HG03575 (cell line): Measurements from ENCODE around the gene CITED4.

Experiments
- ATAC-seq: cut with Tn5 transposase; IDR thresholded peaks from one replicate; pipeline ENCODE4 v1.9.1; 2021; ENCODE audit not compliant: unreplicated experiment, insufficient number of reproducible peaks, low FRiP score; ENCODE audit errors: extremely low read depth

CITED4 gene

DNA sequence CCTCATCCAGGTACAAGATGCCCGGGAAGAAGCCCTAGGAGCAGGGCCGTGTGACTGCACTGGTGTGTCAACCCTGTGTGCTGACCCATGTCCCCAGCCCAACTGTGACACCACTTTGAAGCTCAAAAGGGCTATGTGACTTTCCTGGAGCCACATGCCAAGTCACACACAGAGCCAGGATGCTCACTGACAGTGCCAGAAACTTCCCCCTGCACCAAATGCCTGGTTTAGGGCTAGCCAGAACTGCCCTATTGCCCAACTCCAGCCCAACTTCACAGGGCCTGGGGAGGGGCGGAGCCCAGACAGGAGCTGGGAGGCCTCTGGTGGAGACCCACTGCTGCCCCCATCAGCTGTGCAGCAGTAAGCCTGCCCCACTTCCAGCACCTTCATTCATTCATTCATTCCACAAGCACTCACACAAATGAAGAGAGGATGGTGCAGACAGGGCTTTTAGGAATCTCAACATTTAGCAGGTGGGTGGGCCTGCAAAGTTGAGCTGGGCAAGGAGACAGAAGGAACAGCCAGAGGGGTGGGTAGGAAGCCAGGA is 41.8 kb downstream of the CITED4 start:
- no peak for ATAC-seq

DNA sequence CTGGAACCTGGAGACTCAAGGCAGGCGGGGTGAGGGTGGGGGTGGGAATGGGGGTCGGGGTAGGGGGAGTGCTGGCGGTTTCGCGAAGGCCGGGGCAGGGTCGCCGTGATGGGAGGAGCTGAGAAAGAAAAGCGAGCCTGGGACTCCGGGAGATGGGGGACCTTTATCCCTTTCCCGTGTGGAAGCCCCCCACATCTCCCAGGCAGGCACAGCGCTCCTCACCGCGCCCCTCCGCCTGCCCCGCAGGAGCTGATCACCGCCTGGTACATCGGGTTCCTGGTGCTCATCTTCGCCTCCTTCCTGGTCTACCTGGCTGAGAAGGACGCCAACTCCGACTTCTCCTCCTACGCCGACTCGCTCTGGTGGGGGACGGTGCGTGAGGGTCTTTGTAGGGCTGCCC is 43.1 kb downstream of the CITED4 start:
- no peak for ATAC-seq

DNA sequence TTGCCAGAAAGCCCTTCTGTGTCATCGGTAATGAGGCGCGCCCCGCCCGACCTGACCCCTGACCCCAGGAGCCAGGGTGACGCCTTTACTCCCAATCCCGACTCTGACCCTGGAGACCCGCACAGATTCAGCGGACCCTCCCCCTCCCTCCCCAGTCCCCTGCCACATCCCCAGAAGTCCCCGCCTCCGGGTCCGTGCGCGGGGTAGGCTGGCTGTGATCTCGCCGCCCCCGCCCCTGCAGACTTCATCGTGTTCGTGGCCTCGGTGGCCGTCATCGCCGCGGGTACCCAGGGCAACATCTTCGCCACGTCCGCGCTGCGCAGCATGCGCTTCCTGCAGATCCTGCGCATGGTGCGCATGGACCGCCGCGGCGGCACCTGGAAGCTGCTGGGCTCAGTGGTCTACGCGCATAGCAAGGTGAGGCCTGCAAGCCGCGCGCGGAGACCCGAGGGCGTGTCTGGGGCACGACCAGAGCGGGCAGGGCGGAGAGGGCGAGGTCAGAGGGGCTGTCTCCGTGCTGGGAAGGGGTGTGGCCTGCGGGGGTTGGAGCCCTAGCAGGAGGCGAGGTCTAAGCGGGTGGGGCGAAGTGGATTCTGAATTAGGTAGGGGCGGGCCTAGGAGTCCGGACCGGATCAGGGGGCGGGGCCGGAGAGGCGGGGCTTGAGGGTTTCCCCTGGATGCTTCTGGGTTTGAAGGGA is 43.8 kb downstream of the CITED4 start:
- peak; percentile 72 for ATAC-seq

- ATAC-seq = no peak
Observed at GRCh38 chr1:40817791-40818263, 44.3 kb downstream of the CITED4 start.

DNA sequence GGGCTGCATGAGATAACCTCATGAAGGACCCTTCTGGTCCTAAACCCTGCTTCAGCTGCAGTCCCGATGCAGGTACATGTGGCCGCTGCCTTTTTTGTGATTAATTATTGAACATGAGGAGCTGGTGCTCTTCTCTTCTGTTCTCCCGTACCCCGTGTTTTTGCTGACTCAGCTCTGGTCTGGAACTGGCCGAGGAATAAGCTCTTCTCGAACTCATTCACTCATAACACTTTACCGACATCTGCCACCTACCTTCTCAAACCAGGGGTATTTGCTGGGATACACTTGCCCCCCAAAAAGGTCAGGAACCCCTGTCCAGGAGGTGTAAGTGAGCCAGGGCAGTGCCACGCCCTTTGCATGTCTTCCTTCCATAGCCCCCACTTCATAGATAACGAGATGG is 46.7 kb downstream of the CITED4 start:
- no peak for ATAC-seq
